WERI-Rb-1 (cell line): Measurements from ENCODE around the gene FMO5.
"Not testable (repeated sequence)": the region's sequence is repeated elsewhere in the genome, so short reads cannot be mapped to it uniquely, and the experiment has no call there.

ENCODE experiments used
- DNase-seq: peaks from one replicate; pipeline ENCODE4 v3.0.0-alpha.2; 2020
- H3K27ac ChIP-seq: fragments of 250-450 bp; sonication (Bioruptor Pico); 2 replicates; pipeline ENCODE4 v1.5.1; 2020; ENCODE audit warnings: mild to moderate bottlenecking, moderate library complexity
- H3K27me3 ChIP-seq: fragments of 250-450 bp; sonication (Bioruptor Pico); 2 replicates; pipeline ENCODE4 v1.5.1; 2021; ENCODE audit warnings: mild to moderate bottlenecking, low read depth, moderate library complexity; ENCODE audit not compliant: insufficient read depth, severe bottlenecking
- H3K36me3 ChIP-seq: fragments of 250-450 bp; sonication (Bioruptor Pico); 2 replicates; pipeline ENCODE4 v1.5.1; 2020; ENCODE audit warnings: mild to moderate bottlenecking, moderate library complexity
- H3K4me3 ChIP-seq: 2 replicates; pipeline ENCODE4 v1.5.1; 2011; ENCODE audit warnings: low read depth, mild to moderate bottlenecking, control low read depth, low read length
- H3K9me3 ChIP-seq: fragments of 250-450 bp; sonication (Bioruptor Pico); 2 replicates; pipeline ENCODE4 v1.5.1; 2021; ENCODE audit warnings: mild to moderate bottlenecking, moderate library complexity; ENCODE audit not compliant: severe bottlenecking
- TF ChIP-seq, protein P1 (sequence below): IDR thresholded peaks from 2 replicates; pipeline ENCODE4 v1.5.1; 2011; ENCODE audit warnings: low read depth, mild to moderate bottlenecking, control low read depth, inconsistent platforms, low read length

Gene FMO5

DNA sequence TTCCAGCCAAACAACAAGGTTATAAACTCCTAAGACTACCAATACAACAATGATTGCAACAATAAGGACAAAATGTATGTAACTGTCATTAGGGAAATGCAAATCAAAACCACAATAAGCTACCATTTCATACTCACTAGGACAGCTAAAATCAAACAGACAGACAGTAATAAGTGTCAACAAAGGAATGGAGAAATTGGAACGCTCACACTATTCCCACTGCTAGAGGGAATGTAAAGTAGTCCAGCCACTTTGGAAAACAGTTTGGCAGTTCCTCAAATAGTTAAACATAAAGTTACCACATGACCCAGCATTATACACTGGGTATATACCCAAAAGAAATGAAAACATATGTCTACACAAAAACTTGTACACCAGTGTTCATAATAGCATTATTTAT is 62.1 kb downstream of the FMO5 start:
- peaks cover 2% of the 10 kb centered on the region for H3K9me3 ChIP-seq
- H3K27ac ChIP-seq, result no peak overlapping the region
- H3K36me3 ChIP-seq, result peaks cover 83% of the 10 kb centered on the region
- TF ChIP-seq, protein P1, sequence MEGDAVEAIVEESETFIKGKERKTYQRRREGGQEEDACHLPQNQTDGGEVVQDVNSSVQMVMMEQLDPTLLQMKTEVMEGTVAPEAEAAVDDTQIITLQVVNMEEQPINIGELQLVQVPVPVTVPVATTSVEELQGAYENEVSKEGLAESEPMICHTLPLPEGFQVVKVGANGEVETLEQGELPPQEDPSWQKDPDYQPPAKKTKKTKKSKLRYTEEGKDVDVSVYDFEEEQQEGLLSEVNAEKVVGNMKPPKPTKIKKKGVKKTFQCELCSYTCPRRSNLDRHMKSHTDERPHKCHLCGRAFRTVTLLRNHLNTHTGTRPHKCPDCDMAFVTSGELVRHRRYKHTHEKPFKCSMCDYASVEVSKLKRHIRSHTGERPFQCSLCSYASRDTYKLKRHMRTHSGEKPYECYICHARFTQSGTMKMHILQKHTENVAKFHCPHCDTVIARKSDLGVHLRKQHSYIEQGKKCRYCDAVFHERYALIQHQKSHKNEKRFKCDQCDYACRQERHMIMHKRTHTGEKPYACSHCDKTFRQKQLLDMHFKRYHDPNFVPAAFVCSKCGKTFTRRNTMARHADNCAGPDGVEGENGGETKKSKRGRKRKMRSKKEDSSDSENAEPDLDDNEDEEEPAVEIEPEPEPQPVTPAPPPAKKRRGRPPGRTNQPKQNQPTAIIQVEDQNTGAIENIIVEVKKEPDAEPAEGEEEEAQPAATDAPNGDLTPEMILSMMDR, result no peak
- H3K4me3 ChIP-seq, result no peak overlapping the region
- DNase-seq, result no peak
- no peaks in the 10 kb centered on the region for H3K27me3 ChIP-seq

DNA sequence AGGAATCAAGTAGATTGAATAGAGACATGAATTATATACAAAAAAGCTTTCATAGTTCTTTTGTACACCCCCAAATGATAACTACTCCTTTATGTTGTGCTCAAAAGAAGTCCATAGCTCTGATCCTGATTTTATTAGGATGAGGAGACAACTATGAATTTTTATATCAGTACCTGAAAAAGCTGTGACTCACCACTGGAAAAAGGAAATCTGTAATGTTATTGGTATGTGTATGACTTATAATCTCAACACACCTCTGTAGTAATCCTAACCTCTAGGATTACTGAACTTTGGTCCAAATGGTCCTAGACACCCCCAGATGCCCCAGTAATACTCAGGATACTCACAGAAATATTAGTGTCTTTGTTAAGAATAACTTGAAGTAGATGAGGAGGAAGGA is 63.0 kb downstream of the FMO5 start:
- peaks cover 85% of the 10 kb centered on the region for H3K36me3 ChIP-seq
- peaks cover 2% of the 10 kb centered on the region for H3K9me3 ChIP-seq
- no peak overlapping the region for H3K4me3 ChIP-seq
- TF ChIP-seq, protein P1, result no peak
- no peak for DNase-seq
- H3K27ac ChIP-seq, result no peak overlapping the region
- H3K27me3 ChIP-seq, result no peaks in the 10 kb centered on the region

DNA sequence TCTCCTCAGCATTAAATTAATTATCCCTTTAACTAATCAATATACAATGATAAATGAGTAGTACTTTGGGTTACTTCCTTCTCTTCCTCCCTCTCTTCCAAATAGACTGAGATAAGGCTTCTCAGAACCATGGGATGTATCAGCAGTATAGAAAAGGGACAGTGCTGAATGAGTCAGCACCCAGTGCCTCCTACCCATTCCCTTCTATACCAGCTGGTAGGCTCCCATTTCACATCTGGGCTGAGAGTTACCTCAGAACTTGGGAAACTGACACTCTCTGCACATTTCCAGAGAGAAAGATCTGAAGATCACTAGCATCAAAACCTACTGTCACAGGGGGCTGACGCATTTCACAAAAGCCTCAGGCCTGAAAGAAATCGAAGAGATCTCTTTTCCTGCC is 68.0 kb downstream of the FMO5 start:
- DNase-seq, H3K27ac ChIP-seq, H3K9me3 ChIP-seq, H3K4me3 ChIP-seq, H3K27me3 ChIP-seq: not testable (repeated sequence)
- peaks cover 62% of the 10 kb centered on the region for H3K36me3 ChIP-seq

DNA sequence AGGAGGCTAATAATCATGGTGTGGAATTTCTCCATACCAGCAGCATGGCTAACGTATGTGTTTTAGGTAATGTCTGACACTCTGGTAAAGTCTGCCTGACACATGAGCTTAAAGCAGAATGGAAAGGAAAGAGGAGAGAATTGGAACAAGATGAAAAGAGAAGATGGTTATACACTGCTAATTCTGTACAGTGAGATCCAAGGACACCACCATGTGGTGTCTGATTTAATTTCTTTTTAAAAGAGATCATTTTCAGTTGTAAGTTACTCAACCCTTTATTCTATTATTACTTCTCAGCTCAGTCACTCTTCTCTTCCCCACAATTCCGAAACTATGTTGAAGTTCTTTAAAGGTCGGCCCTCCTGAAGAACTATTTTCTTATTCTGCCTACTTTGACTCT is 68.5 kb downstream of the FMO5 start:
- Histone ChIP-seq H3K4me3 (no peak overlapping the region), H3K9me3 (peaks cover 2% of the 10 kb centered on the region), H3K27ac (no peak overlapping the region), H3K27me3 (no peaks in the 10 kb centered on the region), H3K36me3 (peaks cover 57% of the 10 kb centered on the region)
- TF ChIP-seq, protein P1, result no peak
- DNase-seq, result no peak

DNA sequence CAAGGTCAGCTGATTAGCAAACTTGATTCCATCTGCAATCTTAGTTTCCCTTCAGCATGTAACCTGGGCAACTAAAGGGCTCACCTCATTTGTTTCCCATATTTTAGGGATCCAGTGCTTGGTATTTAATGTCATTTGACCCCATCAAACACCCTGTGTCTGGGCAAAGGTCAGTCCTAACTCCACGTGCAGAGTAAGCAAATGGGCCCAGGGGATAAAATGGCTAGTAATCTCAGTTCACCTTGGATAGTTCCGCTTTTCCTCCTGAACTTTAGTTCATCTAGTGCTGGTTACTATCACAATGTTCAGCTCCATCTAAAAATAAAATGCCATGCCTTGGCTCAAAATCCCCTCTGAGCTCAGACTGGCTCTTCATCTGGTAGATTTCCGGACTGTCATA is 72.4 kb downstream of the FMO5 start:
- H3K27ac ChIP-seq, result no peak overlapping the region
- no peaks in the 10 kb centered on the region for H3K9me3 ChIP-seq
- peaks cover 18% of the 10 kb centered on the region for H3K36me3 ChIP-seq
- H3K27me3 ChIP-seq, result no peaks in the 10 kb centered on the region
- no peak for DNase-seq
- no peak overlapping the region for H3K4me3 ChIP-seq
- TF ChIP-seq, protein P1, result no peak

DNA sequence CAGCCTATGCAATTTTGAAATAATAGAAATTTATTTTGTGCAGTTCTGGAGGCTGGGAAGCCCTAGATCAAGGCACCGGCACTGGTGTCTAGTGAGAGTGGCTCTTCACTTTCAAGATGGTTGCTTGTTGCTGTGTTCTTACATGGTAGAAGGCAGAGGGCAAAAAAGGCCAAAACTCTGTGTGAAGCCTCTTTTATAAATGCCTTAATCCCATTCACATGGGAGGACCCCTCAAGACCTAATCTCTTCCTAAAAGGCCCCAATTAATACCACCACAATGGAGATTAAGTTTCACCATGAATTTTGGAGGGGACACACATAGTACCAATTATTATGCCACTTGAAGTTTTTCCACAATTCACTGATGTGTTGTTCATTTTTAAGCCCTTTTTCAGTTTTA is 73.9 kb downstream of the FMO5 start:
- TF ChIP-seq, protein P1, result no peak
- H3K27ac ChIP-seq, result no peak overlapping the region
- no peaks in the 10 kb centered on the region for H3K9me3 ChIP-seq
- H3K36me3 ChIP-seq, result peaks cover 5% of the 10 kb centered on the region
- no peak for DNase-seq
- H3K4me3 ChIP-seq, result no peak overlapping the region
- H3K27me3 ChIP-seq, result no peaks in the 10 kb centered on the region
